Measurements from ENCODE around the gene MESP2. TPM values are rescaled to one million over a fixed set of nuclear protein-coding genes. Genes with fewer than 3 reads are reported as not detected.
A peak's percentile ranks its signal among the peaks of the same experiment; 100 is the strongest.

Gene MESP2
- total and polyA plus RNA-seq, 2 of the 13 experiments (the other 11 are each of a cell fraction or from before 2014, with no cell fraction given), result not detected

DNA sequence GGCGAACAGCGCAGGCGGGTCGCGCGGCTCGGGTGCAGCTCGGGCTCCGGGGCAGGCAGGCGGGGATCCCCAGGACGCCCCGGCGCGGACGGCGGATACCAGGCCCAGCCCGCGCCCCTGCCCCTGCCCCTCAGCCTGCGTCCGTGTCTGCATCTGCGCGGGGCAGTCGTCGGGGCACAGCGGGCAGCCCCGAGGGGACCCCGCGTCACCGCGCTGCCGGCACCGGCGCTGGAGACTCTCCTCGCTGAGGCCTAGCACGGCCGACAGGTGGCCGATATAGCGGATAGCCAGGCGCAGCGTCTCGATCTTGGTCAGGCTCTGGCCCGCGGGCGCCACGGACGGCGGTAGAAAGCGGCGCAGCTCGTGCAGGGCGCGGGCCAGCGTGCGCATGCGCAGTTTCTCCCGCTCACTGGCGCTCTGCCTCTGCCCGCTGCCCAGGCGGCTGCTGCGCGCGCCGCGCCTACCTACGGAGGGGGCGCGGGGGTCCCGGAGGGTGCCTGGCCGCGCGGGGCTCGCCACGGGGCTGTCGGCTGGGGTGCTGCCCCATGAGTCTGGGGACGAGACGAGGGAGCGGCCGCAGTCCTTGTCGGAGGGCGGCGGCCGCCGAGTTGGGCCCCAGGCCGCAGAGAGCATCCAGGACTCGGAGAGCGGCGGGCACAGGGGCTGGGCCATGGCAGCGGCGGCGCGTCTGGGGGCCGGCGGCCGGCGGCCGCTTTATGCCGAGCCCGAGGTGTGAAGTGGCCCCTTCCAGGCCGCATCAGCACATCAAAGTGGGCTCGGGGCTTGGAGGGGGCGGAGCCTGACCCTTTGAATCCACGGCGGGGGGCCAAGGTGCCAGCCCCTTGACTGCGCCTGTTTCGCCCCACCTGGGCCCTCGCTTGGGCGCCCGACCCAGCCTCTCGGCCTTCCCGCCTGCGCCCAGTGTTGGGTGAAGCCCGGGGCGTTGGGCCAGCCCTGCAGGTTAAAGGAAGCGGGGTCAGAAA is 25.3 kb upstream of the MESP2 start, which contains the start of gene MESP1 (continued):
- TF ChIP-seq, protein P1, sequence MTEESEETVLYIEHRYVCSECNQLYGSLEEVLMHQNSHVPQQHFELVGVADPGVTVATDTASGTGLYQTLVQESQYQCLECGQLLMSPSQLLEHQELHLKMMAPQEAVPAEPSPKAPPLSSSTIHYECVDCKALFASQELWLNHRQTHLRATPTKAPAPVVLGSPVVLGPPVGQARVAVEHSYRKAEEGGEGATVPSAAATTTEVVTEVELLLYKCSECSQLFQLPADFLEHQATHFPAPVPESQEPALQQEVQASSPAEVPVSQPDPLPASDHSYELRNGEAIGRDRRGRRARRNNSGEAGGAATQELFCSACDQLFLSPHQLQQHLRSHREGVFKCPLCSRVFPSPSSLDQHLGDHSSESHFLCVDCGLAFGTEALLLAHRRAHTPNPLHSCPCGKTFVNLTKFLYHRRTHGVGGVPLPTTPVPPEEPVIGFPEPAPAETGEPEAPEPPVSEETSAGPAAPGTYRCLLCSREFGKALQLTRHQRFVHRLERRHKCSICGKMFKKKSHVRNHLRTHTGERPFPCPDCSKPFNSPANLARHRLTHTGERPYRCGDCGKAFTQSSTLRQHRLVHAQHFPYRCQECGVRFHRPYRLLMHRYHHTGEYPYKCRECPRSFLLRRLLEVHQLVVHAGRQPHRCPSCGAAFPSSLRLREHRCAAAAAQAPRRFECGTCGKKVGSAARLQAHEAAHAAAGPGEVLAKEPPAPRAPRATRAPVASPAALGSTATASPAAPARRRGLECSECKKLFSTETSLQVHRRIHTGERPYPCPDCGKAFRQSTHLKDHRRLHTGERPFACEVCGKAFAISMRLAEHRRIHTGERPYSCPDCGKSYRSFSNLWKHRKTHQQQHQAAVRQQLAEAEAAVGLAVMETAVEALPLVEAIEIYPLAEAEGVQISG (CRISPR knock-in tag; IDR thresholded peaks at IDR 0.05), result peak; percentile 82
- TF ChIP-seq BRD4 (CRISPR knock-in tag; IDR thresholded peaks at IDR 0.05) (no peak), ZNF207 (IDR thresholded peaks at IDR 0.05; ENCODE audit: borderline replicate concordance) (no peak), AKNA (CRISPR knock-in tag; IDR thresholded peaks at IDR 0.05; ENCODE audit: borderline replicate concordance) (no peak), SPEN (CRISPR knock-in tag; IDR thresholded peaks at IDR 0.05; ENCODE audit: low read depth) (peak; percentile 83), ZNF607 (CRISPR knock-in tag; IDR thresholded peaks at IDR 0.05; ENCODE audit: borderline replicate concordance) (peak; percentile 76), ZNF614 (CRISPR knock-in tag; IDR thresholded peaks at IDR 0.05; ENCODE audit: borderline replicate concordance) (no peak), ZBTB38 (CRISPR knock-in tag; IDR thresholded peaks at IDR 0.05) (peak; percentile 81), GTF2F1 (IDR thresholded peaks at IDR 0.05; ENCODE audit: low read length) (no peak), POLR2AphosphoS5 (IDR thresholded peaks at IDR 0.05; ENCODE audit: low read depth, low read length) (no peak), STAG1 (CRISPR knock-in tag; IDR thresholded peaks at IDR 0.05) (peak; percentile 80), MAFK (conservative IDR thresholded peaks at IDR 0.05 in 1 of 2, IDR thresholded peaks at IDR 0.05 in 1 of 2; ENCODE audit: low read length in 2 of 2) (no peak), ZNF275 (CRISPR knock-in tag; IDR thresholded peaks at IDR 0.05; ENCODE audit: borderline replicate concordance) (no peak), RFX3 (CRISPR knock-in tag; IDR thresholded peaks at IDR 0.05) (no peak), U2AF1 (optimal IDR thresholded peaks at IDR 0.05; ENCODE audit: low read depth, low read length) (no peak), HDAC6 (IDR thresholded peaks at IDR 0.05; ENCODE audit: low read depth, low read length) (no peak)
- TF ChIP-seq, protein P2, sequence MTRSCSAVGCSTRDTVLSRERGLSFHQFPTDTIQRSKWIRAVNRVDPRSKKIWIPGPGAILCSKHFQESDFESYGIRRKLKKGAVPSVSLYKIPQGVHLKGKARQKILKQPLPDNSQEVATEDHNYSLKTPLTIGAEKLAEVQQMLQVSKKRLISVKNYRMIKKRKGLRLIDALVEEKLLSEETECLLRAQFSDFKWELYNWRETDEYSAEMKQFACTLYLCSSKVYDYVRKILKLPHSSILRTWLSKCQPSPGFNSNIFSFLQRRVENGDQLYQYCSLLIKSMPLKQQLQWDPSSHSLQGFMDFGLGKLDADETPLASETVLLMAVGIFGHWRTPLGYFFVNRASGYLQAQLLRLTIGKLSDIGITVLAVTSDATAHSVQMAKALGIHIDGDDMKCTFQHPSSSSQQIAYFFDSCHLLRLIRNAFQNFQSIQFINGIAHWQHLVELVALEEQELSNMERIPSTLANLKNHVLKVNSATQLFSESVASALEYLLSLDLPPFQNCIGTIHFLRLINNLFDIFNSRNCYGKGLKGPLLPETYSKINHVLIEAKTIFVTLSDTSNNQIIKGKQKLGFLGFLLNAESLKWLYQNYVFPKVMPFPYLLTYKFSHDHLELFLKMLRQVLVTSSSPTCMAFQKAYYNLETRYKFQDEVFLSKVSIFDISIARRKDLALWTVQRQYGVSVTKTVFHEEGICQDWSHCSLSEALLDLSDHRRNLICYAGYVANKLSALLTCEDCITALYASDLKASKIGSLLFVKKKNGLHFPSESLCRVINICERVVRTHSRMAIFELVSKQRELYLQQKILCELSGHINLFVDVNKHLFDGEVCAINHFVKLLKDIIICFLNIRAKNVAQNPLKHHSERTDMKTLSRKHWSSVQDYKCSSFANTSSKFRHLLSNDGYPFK (CRISPR knock-in tag; IDR thresholded peaks at IDR 0.05; ENCODE audit: borderline replicate concordance), result no peak
